Hematopoietic multipotent progenitor cell (in vitro differentiated cells): Measurements from ENCODE around the gene NAV2. TPM values are rescaled to one million over a fixed set of nuclear protein-coding genes. Genes with fewer than 3 reads are reported as not detected.
A peak's percentile ranks its signal among the peaks of the same experiment; 100 is the strongest.

Source experiments
- DNase-seq, 3 donors: peaks; one replicate each; pipeline ENCODE4 v3.0.0-alpha.2; 2011 to 2015; ENCODE audit warnings: low read depth in 2 of 3, low spot score in 2 of 3
- total RNA-seq: library from RNA; depleted of rRNA; stranded (reverse); fragments of >200 nt; gene quantifications from one replicate; pipeline ENCODE4 v1.2.3, GENCODE V29; 2012

NAV2 gene
- total RNA-seq, 1 donor: 0.27 TPM

DNA sequence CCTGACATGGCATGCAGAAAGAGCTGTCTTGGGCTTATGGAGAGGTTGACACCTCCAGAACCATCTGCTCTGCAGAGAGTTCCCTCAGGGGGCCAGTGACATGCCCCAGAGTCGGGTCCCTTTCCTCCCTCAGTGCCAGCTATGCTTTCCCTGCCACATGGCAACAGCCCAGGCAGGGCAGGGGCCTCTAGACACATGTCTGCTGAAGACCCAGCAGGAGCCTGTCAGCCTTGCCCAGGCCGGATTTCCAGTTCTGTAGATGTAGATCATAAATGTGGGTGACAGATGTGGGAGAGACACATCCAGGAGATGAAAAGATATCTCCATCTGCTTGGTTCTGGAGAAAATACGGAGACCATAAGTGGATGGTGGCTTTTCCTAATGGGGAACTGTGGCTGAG is 25.5 kb downstream of the NAV2 start:
- no peak for DNase-seq

DNA sequence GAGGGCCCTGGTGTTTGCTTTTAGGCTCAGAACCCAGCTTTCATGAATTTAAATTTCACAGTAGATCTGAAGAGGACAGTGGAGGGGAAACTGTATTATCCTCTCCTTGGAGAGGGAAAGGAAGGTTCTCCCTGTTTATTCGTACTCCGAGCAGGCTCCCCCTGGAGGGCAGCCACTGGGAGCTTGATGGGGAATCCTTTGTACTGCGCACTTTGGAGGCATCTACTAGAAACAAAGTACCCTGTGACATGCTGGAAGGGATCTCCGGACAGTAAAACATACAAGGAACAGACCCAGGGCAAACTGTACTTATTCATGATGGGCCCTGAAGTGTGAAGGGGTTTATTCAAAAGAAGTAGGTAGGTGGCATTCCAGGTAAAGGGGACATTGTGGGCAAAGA is 27.2 kb downstream of the NAV2 start:
- no peak for DNase-seq

DNA sequence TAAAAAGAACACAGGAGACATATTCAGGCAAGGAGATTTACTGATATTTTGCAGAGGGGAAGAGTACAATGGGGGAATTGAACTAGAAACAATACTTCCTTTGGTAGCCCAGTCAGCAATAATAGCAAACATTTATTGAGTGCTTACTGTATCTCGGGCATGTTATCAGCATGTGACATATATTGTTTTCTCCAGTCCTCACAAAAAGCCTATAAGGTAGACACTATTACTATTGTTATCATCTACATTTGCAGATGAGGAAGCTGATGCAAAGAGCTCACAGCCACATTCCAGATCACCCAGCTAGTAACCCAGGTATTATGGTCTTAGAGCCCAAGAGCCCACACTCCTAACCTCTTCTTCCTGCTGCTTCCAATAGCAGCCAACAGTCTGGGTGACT is 27.9 kb downstream of the NAV2 start:
- no peak for DNase-seq

DNA sequence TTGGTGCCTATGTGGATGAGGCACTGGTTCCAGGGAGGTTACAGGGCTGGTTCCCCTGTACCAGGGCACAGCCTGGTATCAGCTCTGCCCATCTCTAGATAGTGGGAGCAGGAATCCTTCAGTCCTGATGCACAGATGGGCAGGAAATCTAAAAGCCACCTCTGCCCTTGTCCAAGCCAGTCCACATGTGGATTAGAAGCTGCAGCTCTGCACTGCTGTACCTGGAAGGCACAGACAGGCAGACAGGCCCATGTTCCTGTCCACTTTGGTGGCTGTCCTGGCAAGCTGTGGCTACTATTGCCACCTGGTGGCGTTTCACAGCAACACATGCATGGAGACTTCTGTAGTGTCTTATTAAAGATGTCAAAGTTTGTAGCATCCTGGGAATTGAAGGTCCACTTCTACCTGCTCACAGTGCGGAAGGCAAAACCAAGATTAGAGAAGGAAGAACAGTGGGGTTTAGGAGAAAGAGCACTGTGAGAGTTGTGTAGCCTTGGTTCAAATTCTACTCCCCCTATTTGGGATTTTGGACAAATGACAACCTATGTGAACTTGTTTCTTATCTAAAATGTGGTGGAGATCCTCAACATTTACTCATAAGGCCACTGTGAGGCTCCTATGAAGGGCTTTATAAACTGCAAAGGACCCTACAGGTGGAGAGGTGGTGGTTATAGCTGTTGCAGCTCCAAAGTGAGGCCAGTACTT is 30.1 kb downstream of the NAV2 start:
- DNase-seq: peak; percentile 28 to 84 (median 52)

DNA sequence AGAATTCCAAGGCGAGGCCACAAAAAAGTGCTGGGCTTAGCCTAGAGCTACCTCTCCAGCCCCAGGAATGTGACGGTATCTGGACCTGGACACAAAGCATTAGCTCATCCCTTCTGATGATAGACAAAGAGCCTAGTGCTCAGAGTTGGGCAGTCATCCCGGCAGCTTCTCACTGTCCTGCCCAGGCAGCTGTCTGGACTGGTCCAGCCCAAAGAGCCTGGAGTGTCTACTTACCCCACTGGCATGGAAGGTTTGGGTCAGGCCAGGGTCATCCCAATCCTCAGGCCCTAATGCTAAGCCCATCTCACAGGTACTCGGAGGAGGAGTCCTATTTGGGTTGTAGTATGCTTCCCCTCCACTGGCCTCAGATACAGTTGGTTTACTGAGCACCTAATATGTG is 31.0 kb downstream of the NAV2 start:
- no peak for DNase-seq

DNA sequence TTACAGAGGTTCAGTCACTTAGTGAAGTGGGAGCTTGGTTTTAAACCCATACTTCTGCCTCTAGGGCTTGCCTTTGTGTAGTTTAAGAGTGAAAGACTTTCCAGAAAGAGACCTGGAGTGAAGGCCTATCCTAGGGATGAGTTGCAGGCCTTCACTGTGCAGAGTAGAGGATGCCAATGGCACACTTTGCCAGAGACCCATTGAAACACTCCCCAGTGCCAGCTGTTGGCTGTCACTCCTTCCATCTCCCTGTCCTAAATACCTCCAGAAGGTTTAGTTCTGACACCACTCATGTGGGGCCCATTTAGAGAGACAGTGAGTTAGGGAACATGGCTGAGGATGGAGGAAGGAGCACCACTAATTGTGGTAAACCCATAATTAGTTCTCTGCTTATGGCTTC is 31.5 kb downstream of the NAV2 start:
- no peak for DNase-seq

DNA sequence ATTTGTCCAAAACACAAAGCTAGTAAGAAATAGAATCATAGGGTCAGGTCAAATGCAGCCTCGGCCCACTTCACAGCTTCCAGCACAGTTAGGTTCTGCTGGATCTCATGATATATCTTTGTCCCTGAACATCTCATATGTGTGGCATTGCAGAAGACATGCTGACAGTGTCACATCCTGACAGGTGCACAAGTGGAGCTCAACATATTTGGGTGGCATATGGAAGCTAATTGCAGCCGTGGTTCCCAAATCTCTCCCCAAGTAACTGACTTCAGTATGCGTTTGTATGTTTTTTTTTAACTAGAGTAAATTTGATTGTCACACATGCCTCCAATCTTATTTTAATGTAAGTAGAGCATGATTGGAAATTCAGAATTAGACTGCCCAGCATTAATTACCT is 33.4 kb downstream of the NAV2 start:
- no peak for DNase-seq

DNA sequence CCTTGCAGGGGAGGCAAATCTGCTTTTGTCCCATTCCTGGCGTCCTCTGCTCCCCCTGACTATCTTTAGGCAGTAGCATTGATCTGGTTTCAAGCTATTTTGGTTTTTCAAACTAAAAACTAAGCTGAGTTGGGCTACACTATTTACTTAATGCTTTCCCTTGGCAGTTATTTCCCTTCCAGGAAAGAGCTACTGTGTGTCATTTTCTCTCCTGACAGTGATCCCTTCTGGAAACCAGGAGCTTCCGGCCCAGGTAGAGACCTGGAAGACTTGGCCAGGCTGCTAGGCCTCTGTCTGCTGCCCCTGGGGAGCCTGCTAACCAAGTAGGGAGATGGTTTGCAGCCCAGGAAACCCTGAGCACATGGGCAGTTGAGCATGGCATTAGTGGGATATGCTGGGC is 35.0 kb downstream of the NAV2 start:
- DNase-seq: no peak

DNA sequence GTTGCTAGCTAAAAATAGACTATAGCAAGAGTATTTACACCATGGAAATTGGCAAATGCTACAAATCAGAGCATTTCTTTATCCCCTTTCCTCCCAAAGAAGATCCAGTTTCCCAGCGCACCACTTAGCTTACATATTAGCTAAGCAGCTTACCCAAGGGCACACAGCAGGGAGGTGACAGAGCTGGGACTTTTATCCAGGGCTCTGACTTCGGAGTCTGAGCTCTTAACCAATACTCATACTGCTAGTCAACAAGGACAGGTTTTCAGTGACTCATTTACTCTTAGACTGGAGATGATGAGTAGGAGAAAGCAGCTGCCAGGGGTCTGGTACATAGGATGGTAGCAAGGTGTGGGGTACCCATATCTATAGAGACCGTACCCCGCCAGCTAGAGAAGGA is 38.4 kb downstream of the NAV2 start:
- DNase-seq: no peak

DNA sequence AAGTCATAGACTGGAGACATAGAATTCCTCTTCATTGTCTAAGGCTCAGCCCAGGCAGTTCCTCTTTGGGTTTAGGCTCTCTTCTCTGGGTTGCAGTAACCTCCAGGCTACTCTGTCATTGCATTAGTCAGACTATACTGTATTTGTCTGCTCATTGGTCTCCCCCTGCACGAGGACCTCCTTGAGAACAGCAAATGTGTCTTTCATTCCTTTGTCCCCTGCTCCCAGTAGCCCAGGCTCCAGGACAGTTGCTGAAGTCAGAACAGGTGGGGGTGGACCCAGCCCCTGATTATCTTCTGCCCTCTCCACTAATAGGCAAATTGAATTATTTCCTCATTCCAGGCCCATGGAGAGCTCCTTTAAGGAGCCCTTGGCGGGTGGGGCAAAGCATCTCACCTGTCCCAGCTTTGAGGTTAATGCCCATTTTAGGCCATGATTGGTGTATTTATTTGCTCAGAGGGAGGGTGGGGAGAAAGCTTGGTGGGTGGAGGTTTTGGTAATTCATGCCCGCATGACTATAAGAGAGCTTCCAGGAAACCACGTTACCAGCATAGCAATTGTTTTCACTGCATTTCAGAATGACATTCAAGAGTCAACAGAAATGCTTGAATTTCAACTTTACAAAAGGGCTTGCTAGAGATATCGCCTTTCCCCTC is 40.9 kb downstream of the NAV2 start:
- no peak for DNase-seq

DNA sequence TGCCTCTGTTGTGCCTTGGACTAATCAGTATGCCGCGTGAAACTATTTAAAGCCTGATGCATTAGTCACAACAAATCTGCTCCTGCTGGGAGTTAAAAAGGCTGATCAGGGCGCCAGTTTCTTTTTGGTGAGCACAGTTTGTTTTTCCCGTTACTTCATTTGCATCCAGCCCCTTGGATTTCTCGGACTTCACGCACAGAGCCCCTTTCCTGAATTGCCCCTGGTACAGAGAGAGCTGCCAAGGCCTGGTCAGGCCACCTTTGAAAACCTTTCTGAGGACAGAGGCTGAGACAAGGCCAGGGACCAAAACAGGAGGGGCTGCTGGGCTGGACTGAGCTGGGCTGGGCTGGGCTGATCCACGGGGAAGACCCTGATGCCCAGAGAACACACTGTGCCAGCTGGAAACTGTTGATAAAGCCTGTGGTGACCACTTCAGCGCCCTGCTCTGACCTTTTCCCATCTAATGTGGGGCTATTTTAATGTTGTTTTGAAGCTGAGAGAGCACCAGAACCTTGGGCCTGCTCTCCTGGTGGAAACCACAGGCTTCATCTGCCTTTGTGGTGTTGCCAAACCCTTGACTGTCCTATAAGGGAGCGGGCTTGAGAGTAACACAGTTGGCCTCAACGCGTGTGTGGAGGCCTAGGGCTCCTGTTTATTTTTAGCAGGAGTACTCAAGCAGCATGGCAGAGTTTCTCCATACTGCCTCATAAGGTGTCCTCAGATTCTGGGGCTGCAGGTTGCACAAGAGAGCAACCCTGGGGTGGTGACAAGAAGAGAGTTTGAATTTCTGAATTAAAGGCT is 44.2 kb downstream of the NAV2 start:
- no peak for DNase-seq

DNA sequence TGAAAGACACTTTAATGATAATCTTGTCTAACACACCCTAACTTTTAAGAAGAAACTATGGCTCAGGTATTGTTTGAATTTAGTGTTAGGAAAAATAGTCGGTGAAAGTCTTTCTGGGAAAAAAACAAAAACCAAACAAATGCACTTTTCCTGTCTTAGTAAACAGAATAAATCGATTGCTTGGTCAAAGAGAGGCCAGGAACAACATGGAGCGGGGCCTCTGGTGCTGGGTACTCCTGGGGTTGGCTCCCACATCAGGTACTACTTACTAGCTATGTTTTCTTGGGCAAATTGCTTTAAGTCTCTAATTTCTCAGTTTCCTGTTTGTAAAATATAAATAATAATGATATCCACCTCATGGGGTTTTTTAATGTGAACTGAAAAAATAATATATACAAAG is 46.8 kb downstream of the NAV2 start:
- DNase-seq: no peak

DNA sequence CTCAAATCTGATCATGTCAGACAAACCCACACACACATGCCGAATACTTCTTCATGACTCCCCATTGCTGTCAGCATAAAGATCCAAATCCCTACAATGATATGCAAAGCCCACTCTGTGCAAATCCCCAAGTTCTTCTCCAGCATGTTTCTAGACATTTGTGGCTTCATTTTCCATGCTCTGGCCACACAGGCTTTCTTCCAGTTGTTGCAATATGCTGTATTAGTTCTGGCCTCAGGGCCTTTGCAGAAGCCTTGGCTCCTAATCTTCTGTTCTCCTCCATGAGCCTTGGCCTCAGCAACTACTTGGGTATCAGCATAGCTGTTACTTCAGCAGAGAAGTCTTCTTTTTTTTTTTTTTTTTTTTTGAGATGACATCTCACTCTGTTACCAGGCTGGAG is 49.6 kb downstream of the NAV2 start:
- DNase-seq: no peak

DNA sequence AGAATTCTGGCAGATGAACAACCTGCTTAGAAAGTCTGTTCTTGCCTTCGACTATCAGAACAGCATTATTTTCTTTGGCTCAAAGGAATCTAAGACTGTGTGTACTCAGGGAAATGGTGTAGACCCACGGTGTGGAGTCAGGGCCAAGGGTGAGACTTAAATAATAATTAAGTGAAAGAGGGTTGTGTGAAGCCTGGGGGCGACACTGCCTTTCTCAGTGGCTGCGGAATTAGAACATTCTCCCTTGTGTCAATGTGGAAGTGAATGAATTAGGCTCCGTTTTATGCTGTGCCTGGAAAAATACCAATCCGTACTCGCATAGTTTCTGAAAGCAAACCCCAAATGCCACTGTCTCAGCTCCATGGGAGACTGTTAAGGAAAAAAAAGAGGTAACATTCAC is 50.7 kb downstream of the NAV2 start:
- no peak for DNase-seq

DNA sequence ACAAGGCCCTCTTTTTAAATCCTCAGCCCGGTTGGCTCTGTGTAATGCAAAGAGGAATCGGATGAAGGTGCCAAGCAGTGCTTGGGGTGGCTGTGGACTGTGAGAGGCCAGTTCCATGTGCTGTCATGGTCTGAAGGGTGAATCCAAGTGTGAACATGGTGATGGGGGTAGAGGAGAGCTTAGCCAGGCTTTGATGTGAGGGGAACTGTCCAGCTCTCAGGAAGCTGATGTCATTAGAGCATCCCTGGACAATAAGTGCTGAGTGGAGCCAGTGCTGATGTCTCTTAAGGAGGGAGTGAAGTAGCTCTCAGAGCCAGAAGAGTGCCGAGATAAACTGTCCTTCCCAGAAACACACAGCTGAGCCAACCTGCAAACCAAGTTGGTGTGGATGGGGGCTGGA is 53.6 kb downstream of the NAV2 start:
- no peak for DNase-seq

DNA sequence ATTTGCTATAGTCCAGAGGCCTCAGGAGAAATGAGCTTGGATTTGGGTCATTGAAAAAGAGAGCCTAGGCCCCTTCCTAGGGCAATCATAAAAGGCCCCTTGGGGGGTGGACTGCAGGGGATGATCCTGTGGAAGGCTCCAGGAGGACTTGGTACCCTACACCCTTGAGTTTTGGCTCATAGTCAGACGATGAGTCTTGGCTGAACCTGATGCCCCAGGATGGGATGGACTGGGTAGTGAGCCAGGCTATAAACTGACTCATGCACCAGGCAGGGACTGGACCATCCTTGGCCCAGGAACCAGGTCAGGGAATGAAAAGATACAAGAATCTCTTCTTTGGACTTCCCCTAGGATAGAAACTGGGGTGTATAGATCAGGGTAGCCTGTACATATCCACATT is 54.2 kb downstream of the NAV2 start:
- no peak for DNase-seq

DNA sequence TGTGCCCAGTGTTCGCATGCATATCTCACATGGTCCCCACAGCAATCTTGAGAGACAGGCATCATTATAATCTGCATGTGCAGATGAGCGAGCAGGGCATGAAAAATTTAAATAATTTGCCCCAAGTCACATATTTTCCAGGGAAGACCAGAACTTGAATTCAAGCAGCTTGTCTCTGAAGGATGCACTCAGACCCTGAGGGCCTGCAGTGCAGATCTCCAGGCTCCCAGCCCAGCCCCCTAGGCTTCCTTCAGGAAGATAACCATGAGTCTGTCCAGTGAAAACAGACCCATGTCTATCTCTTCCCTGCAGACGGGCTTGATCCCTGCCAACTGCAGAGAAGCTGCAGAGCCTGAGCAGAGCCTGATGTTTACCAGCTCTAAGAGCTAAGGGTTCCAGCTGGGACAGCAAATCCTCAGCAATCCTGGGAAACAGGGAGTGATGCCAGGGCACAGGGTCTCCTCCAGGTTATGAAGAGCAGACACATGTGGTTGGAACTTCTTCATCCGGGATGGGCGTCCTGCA is 55.1 kb downstream of the NAV2 start:
- no peak for DNase-seq

DNA sequence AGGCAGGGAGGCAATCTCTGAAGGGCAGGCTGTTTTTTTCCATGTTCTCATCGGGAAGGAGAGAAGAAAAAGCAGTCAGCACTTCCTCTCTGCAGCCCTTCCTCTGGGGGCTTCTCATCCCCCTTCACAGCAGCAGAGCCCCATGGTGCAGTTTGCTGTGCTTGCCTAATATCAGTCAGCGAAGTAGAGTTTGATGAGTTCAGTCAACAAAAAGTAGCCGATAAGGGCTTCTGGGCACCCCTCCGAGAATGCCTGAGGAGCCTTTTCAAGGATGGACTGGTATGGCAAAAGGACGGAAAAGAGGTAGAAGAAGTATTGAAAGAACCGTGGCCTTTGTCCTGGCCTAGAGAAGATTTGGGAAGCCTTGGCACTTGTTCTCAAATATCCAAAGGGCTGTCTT is 55.6 kb downstream of the NAV2 start:
- DNase-seq: no peak

DNA sequence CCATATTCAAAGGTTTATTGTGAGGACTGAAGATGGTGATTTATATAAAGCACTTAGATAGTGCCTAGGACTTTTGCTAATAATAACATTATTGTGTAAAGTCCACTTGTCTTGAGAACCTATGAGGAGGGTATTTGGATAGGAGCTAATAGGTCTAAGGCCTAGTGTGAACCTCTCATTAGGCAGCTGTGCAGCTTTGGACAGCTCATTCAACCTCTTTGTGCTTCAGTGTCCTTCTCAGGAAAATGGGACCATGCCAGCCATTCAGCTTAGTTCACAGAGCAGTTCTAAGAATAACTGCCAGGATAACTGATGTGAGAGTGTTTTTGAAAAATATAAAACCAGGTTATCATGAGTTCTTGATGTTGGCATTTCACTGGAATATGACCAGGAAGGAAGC is 56.2 kb downstream of the NAV2 start:
- no peak for DNase-seq

DNA sequence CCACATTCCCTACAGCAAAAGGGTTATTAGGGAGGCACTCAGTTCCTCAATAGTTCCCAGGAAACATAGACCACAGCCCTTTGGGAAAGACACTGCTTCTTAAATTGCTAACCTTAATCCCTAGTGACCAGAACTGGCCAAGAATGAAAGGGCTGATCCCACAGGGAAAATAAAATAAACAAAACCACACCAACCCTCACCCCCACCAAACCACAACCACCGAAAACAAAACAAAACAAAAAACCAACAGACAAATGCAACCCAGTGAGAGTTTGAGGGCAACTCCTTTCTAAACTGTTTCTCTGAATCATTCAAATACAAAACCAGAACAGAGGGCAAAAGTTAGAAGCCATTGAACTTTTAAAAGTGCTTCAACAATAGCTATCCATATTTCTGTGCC is 57.2 kb downstream of the NAV2 start:
- DNase-seq: no peak

DNA sequence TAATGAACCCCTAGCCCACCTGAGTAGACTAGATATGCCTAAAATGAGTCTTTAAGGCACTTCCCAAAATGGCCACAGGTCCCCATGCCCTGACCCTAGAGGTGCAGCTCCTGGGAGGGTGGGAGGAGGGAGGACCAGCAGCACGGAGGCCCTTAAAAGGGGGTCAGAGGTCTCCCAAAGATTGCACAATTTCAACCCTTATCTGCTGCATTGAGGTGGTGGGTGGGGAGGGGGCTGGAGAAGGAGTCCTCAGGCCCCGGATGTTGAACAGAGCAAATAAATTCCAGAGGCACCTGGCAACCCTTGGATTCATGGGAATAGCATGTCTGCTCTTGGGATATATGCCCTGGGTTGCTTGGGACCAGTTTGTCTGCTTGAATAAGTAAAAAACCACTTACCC is 57.6 kb downstream of the NAV2 start:
- DNase-seq: no peak

DNA sequence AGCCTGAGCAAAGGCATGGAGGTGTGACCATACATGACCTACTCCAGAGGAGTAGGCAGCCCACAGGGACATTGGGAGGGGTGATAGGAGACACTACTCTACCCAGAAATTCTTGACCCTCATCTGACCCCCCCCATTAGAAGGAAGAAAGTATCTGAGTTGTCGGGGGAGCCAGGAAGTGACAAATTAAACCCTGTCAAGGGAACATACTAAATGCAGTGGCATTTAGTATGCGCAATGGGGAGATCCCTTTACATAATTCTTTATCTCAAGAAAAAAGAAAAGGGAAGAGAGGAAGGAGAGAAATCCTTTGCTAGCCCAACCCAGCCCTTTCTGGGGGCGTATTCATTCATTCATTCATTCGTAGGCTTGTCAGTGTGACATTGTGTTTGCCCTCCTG is 58.8 kb downstream of the NAV2 start:
- no peak for DNase-seq
